Measurements from ENCODE around the gene COPS6. TPM values are rescaled to one million over a fixed set of nuclear protein-coding genes. Genes with fewer than 3 reads are reported as not detected.

COPS6 gene
- total and polyA plus RNA-seq, 4 donors = 28.7 to 63.2 (median 46.8) TPM

DNA sequence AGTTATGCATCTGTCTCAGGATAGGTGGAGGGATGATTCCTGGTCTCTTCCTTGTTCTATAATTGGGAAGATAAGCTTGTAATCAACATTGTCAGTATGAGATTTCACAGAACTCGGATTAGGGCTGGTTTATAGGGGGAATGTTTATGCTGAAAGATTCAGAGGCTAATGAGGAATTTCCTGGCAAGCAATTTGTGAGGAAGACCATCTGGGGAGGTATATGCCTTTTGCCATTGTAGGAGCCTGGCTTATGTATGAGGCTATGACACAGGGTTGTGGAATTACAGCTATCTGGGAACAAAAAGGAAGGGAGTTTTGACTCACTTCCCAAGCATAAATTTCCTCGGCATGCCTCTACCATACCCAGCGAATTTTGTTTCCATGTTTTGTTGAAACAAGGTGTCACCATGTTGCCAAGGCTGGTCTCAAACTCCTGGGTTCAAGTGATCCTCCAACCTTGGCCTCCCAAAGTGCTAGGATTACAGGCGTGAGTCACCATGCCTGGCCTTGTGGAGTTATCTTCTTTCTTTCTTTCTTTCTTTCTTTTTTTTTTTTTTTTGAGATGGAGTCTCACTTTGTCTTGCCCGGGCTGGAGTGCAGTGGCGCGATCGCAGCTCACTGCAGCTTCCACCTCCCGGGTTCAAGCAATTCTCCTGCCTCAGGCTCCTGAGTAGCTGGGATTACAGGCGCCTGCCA lies 1.6 kb upstream of the COPS6 start (continued):
- TF ChIP-seq CTCF (IDR thresholded peaks at IDR 0.05; ENCODE audit: low read depth, low read length, missing input control) = no peak
- peak; percentile 27 for TF ChIP-seq SP1 (IDR thresholded peaks at IDR 0.05)

- H3K9ac ChIP-seq (ENCODE audit: low read depth in 1 of 2, low read length in 2 of 2) = peak overlapping the region; percentile 51 to 75
- H3K27me3 ChIP-seq (ENCODE audit: control insufficient read depth in 4 of 4, insufficient read depth in 4 of 4, low read length in 3 of 4) = no peaks in the 10 kb centered on the region
- H3K27ac ChIP-seq (ENCODE audit: low read depth in 1 of 2, low read length in 2 of 2) = peak overlapping the region; percentile 82 to 94
- H3K36me3 ChIP-seq (ENCODE audit: control insufficient read depth in 4 of 4, insufficient read depth in 3 of 4, low read depth in 1 of 4, low read length in 3 of 4) = peaks cover 12 to 29% (median 18%) of the 10 kb centered on the region in 4 donors
- H3K9me3 ChIP-seq (ENCODE audit: control insufficient read depth in 4 of 4, low read length in 3 of 4) = no peaks in the 10 kb centered on the region
- 79% methylated on average over 11 of the region's 11 CpGs for WGBS
- TF ChIP-seq, protein P1, sequence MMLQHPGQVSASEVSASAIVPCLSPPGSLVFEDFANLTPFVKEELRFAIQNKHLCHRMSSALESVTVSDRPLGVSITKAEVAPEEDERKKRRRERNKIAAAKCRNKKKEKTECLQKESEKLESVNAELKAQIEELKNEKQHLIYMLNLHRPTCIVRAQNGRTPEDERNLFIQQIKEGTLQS (IDR thresholded peaks at IDR 0.05) = no peak
- TF ChIP-seq HNF4G (IDR thresholded peaks at IDR 0.05) = no peak
- no peak for TF ChIP-seq GABPA (IDR thresholded peaks at IDR 0.05 in 1 of 2, conservative IDR thresholded peaks at IDR 0.05 in 1 of 2)
- TF ChIP-seq, protein P2, sequence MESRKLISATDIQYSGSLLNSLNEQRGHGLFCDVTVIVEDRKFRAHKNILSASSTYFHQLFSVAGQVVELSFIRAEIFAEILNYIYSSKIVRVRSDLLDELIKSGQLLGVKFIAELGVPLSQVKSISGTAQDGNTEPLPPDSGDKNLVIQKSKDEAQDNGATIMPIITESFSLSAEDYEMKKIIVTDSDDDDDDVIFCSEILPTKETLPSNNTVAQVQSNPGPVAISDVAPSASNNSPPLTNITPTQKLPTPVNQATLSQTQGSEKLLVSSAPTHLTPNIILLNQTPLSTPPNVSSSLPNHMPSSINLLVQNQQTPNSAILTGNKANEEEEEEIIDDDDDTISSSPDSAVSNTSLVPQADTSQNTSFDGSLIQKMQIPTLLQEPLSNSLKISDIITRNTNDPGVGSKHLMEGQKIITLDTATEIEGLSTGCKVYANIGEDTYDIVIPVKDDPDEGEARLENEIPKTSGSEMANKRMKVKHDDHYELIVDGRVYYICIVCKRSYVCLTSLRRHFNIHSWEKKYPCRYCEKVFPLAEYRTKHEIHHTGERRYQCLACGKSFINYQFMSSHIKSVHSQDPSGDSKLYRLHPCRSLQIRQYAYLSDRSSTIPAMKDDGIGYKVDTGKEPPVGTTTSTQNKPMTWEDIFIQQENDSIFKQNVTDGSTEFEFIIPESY (IDR thresholded peaks at IDR 0.05) = no peak
- no peak for TF ChIP-seq FOXA1 (IDR thresholded peaks at IDR 0.05)
- no peak for TF ChIP-seq HNF4A (conservative IDR thresholded peaks at IDR 0.05)
- TF ChIP-seq TAF1 (conservative IDR thresholded peaks at IDR 0.05) = no peak
- TF ChIP-seq SP1 (IDR thresholded peaks at IDR 0.05) = no peak
- TF ChIP-seq, protein P3, sequence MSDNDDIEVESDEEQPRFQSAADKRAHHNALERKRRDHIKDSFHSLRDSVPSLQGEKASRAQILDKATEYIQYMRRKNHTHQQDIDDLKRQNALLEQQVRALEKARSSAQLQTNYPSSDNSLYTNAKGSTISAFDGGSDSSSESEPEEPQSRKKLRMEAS (IDR thresholded peaks at IDR 0.05) = no peak
- TF ChIP-seq RAD21 (IDR thresholded peaks at IDR 0.05) = no peak
- TF ChIP-seq EGR1 (IDR thresholded peaks at IDR 0.05; ENCODE audit: low read depth in 2 of 2) = no peak
- TF ChIP-seq JUND (IDR thresholded peaks at IDR 0.05) = no peak
- TF ChIP-seq FOXA2 (IDR thresholded peaks at IDR 0.05) = no peak
- no peak for TF ChIP-seq NR2F2 (IDR thresholded peaks at IDR 0.05)
- peaks cover 9 to 19% (median 13%) of the 10 kb centered on the region in 4 donors for H3K4me1 ChIP-seq (ENCODE audit: control insufficient read depth in 4 of 4, insufficient read depth in 4 of 4, low read length in 3 of 4)
- H3K4me3 ChIP-seq (ENCODE audit: low read depth in 1 of 3, low read length in 3 of 3) = peak overlapping the region; percentile 77 to 94 (median 80)
- no peak for DNase-seq (ENCODE audit: low spot score)
Observed at GRCh38 chr7:100088095-100088620, 611 bp upstream of the COPS6 start.
